Fibroblast of skin of back (primary cell): Measurements from ENCODE around the gene XRCC3.

ENCODE experiments used
- DNase-seq: peaks from one replicate; pipeline ENCODE4 v3.0.0-alpha.2; 2013

Gene XRCC3

GRCh38 chr14:103705504-103706284, 9.6 kb downstream of the XRCC3 start:
- DNase-seq: no peak

DNA sequence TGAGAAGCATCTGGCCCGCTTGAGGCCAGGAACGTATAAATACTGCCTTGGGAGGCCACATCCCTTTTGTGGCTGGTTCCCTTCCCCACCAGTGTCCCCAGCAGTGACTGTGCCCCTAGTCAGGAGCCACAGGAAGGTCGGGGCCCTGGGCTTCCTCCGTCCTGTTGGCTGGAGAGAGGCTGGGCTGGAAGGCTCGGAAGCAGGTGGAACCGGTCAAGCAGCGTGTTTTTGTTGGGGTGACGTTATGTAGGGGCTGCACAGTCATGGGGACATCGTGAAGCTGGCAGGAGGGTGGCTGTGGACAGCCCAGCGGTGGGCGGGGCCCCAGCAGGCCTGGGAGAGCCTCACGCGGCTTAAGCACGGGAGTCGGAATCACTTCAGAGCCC, 10.1 kb downstream of the XRCC3 start:
- no peak for DNase-seq

GRCh38 chr14:103704708-103705107, 10.5 kb downstream of the XRCC3 start:
- no peak for DNase-seq

- no peak for DNase-seq
Measured at GRCh38 chr14:103703433-103704385, 11.5 kb downstream of the XRCC3 start.

GRCh38 chr14:103702497-103703432, 12.5 kb downstream of the XRCC3 start:
- DNase-seq: no peak

DNA sequence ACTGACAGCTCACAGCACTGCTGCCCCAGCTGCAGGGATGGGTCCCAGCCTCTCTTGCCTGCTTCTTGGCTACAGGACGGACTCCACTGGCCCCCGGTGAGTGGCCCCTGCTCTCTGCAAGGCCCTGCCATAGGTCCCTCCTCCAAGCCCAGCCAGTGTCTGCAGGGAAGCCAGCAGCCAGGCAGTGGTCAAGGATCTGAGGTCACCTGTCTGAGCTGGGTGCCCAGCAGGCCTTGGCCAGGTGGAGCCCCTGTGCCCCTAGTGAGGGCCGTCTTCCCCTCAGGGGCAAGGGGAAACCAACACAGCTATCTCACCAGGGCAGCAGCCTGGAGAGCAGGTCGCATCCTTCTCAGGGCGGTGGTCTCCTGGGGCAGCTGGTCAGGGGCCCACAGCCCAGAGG, 13.2 kb downstream of the XRCC3 start:
- no peak for DNase-seq

DNA sequence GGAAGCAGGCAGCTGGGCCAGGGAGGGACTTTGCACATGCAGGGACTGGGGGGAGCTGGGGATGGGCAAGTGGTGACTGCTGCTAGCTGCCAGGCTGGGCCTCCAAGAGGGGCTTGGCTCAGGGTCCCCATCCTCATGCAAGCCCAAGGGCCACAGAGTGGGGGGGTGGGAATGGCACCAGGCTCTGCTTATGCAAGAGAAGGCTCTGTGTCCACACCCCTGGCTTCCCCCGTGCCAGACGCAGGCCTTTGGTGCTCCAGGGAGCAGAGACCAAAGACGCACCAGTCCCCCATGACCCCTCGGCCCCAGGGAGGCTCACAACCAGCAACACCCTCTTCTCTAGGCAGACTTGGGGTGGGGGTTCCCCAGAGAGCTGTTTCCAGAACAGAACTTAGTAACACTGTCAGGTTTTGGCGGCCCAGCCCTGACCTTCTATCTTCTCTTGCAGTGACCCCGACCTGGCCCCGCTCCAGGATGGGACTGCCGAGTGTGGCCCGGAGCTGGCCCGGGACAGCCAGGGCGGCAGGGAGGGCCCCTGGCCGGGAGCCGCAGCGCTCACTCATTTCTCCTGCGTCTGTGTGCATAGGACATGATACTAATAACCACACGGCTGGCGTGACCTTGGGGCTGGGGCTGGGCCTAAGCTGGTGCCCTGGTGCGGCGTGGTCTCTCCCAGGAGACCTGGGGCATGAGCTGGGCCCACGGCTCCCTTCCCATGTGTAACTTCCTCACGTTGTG, 14.3 kb downstream of the XRCC3 start:
- DNase-seq: no peak

DNA sequence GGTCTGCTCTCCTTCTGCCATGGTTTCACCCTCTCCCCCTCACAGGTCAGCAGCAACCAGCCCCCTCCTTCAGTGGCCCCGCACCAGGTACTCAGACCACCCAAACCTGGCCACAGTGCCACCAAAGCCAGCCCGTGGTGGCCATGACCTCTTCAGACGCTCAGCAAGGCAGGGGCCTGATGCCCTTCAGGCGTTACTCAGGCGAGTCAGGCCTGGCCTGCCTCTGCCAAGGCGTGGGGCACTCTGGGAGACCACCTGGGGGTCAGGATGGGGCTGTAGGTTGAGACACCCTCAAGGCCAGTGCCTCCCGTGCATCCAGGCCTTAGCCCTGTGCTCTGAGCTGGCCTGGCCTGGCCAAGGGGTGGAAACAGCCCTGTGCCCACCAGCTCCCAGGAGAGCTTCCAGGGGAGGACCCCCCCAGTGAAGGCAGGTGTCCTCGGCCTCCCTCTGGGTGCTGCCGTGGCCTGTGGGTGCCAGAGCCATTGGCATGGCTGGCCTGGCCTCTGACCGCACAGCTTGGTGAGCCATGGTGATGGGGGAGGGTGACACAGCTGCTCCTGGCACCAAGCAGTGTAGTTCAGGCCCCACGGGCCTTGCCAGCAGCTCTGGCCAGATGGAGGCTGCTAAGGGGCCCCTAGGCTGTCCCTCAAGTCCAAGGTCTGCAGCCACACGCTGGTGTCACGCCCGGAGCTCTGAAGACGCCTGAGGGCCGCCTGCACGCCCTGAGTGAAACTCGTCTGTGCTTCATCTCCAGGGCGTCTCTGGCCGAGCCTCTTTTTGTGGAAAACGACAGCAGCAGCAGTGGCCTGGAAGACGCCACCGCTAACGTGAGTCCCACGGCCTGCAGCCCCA, 15.1 kb downstream of the XRCC3 start:
- no peak for DNase-seq

- DNase-seq: no peak
Measured at GRCh38 chr14:103699261-103699661, 16.0 kb downstream of the XRCC3 start.

GRCh38 chr14:103698380-103699260, 16.6 kb downstream of the XRCC3 start:
- no peak for DNase-seq

- DNase-seq: no peak
Measured at GRCh38 chr14:103697603-103698379, 17.5 kb downstream of the XRCC3 start.

DNA sequence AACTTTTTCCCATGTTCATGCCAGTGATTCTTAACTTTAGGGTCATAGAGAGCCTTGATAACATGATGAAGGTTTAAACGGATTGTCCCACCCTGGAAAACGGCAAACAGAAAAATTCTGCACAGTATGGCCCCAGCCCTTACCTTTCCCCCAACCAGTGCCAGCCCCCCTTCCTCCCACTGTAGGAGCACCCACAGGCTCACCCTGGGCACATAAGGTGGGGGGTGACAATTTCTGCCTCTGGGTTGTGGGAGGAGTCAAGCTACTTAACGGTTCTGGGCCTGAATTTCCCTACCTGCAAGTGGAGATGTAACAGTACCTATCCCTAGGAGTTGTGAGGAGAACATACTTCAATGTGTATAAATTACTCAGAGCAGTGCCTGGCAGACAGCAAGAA, 18.0 kb downstream of the XRCC3 start:
- no peak for DNase-seq

DNA sequence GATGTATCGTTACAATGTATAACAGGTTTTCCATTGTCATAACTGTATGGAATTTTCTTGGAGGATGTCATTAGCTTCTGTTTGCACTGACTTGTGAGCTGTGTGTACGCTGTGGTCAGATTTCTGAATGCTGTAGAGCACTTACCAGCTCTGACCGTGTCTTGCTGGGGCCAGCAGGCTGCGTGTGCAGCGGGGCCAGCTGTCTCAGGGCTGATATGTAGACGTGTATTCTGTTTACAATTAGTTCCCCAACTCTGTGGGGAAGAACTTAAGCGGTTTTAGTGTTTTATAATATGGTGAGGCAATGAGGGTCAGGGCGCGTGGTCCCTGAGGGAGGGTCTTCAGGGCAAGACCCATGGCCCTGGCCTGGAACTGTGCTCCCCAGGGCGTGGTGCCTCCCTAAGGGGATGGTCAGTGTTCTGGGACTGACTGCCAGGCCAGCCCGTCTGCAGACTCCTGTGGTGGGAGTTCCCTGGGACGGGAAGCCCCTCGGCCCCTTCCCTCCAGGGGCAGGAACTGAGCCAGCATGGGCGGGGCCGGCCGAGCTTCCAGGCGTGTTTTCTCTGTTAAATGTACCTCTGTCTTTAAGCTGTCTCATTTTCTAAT, 18.7 kb downstream of the XRCC3 start:
- DNase-seq: peak; percentile 27

DNA sequence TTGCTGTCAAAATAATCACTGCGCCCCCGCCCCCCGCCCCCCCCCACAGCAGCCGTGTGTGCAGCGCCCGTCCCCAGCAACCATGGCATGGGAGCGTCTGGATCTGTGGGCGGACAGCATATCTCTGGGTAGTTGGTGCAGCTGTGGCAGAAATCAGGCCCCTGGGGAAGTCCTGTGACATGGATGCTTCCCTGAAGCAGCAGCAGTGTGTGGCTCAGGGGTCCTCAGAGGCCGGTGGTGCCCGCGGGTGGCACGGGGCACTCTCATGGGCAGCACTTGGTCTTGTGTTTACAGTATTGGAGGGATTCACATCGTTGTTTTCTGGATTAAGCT, 19.2 kb downstream of the XRCC3 start:
- DNase-seq: no peak

DNA sequence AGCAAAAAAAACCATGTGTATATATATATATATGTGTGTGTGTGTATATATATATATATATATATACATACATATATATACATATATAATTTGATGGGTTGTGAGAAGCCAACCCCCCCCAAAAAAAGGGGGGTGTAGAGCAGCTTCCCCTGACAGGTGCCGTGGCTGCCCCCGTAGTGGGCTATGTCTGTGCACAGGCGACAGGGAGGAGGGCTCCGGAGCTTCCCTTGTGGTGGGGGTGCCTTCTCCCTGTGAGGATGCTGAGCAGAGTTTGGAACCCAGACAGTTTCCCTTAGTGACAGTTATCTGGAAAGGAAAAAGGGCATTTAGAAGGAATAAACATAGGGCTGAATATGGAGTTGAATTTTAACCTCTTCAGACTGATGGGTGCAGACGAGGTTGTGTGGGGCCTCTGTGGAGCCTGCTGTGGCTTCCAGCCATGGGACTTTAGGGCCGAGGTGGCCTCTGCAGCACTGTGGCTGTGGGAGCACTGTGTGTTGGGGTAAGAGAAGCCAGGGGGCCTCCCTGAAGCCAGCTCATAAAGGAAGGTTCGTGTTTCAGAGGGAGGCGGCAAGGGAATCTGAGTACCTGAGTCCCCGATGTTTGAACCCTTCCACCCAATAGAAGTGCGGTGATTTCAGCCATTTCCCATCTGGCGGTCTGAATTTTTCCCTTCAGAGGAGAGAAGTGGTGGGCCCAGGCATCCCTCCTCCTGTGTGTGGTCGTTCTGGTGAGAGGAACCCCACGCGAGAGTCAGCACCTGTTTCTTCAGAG, 19.8 kb downstream of the XRCC3 start:
- DNase-seq: no peak

GRCh38 chr14:103694572-103695026, 20.7 kb downstream of the XRCC3 start:
- no peak for DNase-seq

- no peak for DNase-seq
Measured at GRCh38 chr14:103693515-103693914, 21.7 kb downstream of the XRCC3 start.

DNA sequence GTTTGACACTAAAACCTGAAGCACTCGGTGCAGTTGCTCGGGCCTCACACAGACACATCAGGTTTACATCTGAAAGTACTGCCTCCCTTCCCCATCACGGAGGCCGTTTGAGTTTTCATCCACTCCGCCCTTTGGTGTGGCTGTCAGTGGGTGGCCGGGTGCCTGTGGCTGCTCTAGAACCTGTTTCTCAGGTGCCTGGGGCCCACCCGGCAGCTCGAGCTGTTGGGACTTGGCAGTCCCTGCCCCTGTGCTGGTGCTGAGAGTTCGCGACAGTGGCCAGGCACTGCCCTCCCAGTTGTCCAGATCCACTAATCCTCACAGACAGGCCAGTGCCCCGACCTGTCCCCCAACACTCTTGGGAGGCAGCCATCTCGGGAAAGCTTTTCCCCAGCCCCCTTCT, 22.4 kb downstream of the XRCC3 start:
- no peak for DNase-seq
